Urothelium cell line (cell line): ENCODE measurements around the gene CTBP2.

Experiments used
- DNase-seq: peaks from one replicate; pipeline ENCODE4 v3.0.0; 2011; ENCODE audit warnings: low spot score, mixed read lengths
- FAIRE-seq: peaks from 2 replicates; lab custom pipeline; 2011; peaks lifted over from hg19 to GRCh38; lab: Jason Lieb, UNC

CTBP2 gene

DNA sequence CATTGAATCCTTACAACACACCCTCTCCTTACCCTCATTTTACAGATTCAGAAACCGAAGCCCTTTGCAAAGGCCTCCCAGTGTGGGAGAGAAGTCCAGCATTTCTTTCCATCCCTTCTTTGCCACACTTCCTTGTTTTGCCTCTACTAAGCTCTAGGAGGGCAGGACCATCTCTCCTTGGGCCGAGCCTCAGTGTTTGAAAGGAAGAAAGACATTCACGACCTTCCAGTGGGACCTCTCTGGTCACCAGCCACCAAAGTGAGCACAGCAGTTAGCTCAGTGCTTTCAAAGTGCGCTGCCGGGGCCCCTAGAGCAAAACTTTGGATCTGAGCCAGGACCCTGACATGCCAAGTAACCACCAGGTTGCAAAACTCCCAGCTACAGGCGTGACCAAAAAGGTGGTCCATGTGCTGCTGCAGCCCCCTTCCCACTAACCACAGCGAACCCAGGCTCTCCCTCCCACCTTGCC is 12.4 kb downstream of the CTBP2 start:
- DNase-seq, result no peak
- no peak for FAIRE-seq

DNA sequence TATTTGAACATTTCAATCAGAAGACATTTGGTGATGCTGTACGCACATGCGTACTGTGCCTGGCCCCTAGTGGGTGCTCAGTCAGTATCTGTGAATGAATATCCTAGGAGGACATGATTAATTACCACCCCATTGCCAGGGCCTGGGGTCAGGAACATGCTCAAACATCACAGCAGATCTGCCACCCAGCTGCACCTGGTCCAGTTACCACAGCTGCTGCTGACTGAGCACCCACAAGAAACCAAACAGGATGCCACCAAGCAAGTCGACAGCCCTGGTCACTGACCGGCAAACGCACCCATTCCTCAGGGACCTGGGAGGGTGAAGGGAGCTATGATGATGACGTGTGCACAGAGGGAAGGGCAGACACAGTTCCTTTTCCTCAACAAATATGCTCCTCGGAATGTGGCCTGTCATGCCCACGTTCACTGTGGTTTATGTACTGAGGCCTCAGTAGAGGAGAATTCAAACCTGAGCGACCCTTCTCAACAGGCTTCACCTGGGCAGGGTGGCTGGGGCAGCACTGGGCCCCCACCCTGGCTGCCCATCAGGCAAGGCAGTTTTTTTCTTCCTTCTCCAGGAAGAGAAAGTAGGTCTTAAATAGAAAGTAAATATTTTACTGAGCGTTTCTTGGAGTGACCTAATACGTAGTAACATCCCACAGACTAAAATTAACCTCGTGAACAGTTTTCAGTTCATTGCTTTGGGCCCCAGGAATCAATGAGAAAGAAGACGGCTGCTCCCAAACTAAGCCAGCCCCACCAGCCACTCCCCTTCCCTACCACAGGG is 13.4 kb downstream of the CTBP2 start:
- FAIRE-seq, result peak; percentile 40
- no peak for DNase-seq

- FAIRE-seq, result no peak
- no peak for DNase-seq
Measured at GRCh38 chr10:125145636-125146035, 14.7 kb downstream of the CTBP2 start.

DNA sequence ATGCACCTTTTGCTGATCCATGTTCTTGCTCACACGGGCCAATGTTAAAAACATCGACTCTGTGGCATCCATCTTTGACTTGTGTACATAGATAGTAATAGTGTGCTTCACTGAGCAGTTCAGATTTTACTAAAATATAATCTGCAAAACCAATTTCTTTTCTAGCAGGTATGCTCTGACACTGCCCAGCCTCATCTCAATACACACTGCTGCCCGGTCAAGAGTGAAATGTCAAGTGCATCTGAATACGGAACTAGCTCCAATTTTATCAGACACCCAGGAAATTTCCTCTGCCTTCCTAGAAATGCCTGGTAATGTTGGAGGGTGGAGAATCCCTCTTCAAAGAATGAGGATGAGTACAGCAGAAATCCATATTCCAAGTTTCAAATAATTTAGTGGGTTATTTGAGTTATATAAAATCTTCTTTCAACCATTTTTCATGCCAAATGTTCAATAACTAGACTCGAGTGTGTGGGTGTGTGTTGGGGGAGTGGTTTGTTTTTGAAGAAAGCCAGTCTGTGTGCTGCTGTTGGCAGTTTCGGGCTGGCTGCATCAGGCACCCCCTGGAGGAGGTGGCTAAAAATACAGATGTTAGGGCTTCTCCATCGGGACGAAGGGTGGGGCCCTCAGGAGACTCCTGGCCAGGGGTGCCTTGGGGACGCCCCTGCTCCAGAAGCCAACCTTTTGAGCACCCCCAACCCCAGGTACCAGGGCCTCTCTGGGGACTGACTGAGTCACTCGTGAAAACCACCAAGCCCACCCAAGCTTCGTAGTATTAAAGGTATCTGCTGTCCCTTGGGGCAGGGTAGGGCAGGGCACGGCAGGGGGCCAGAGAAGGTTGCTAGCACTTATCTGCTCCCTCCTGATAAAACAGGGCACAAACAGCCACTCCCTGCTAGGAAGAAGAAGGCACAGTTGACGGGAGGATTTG is 15.4 kb downstream of the CTBP2 start:
- FAIRE-seq (no peak), DNase-seq (peak; percentile 38)

GRCh38 chr10:125144206-125144605 is 16.2 kb downstream of the CTBP2 start:
- no peak for FAIRE-seq
- DNase-seq, result no peak

DNA sequence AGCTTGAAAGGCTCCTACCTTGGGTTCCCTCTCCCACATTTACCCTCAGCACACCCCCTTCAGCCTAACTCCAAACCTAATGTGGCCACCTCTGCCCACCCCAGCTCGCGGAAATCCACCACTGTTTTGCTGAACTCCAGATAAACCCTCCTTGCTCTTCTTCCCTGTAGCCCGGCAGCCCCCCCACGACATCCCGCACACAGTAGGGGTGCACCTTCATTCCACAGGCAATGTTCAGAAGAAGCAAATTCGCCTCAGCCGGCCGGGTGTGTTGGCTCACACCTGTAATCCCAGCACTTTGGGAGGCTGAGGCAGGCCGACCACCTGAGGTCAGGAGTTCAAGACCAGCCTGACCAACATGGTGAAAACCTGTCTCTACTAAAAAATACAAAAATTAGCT is 17.4 kb downstream of the CTBP2 start:
- FAIRE-seq (no peak), DNase-seq (no peak)

DNA sequence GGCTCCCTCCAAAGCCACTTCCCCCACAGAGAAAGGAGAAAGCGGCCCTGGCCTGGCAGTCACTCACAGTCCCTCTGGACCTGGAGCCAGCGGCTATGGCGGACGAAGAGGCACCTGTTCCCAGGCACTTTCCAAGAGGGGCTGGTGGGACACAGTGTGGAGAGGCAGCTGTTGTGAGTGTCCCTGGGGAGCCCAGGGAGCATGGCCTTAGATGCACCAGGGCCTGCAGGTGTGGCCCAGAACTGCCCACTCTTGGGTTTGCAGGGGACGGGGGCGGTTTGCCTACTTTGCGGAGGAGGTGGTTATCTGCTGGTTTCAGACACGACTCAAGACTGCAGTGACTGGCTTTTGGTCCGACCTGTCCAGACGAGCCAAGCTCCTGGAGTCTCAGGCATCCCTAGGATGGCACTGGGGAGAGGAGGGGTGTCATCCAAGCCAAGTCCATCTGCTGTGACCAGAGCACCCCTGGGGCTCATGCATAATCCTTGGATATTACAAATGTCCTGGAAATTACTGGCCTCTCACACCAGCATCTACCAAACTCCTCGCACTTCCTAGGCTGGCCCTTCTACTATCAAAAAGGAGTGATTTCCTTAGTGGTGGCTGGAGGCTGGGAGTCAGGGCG is 18.4 kb downstream of the CTBP2 start:
- FAIRE-seq (no peak), DNase-seq (no peak)

GRCh38 chr10:125141150-125141859 is 19.1 kb downstream of the CTBP2 start:
- DNase-seq (no peak), FAIRE-seq (peak; percentile 37)

GRCh38 chr10:125140151-125140550 is 20.2 kb downstream of the CTBP2 start:
- FAIRE-seq (no peak), DNase-seq (no peak)

DNA sequence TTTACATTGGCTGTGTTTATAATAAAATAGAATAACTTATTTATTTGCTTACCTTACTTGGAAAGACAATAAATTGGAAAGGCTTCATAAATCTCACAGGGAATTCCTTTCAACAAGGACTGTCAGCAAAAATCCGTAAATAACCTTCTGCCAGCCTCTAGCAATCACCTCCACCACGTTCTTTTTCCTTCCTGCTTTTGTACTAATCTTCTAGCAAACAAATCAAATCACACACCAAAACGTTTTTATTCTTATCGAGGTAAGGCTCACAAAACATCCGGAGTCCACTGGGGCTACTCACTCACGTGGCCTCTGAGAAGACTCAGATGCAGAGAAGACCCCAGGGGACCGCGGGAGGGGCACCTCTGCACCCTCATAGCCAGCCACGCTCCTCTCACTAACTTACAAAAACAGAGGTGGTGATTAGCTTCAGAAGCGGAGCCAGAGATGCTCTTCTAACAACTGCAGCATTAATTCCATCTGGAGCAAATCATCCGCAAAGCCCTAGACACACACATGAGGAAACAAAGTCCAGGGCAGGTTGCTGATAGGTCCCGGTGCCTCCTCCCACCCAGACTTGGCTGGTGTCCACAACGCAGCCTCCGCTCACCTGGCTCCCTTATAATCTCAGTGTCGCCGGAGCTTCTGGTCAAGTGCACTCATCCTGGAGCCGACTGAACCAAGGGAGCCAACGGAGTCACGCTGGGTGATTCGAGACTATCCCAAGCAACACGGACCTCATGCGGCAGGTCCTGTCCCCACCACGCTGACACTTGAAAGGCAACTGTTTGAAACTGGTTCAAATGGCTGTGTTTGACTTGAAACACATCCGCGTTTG is 22.5 kb downstream of the CTBP2 start:
- FAIRE-seq (no peak), DNase-seq (no peak)

DNA sequence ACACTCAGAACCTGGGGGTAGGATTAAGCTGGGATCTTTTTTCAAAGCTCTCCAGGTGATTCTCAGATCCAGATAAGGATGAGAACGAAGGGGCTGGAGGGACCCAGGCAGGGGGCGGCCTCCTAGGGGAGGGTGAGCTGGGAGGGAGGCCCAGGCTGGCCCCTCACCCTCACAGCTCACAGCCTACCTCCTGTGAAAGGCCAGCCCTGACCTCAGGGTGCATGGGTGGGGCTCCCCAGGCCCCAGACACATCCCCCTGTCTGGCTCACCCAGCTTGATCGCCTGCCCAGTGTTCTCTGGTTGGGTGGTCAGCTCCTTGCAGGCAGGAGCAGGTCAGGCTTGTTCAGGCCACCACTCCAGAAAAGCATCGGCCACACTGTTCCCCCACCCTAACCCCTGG is 24.3 kb downstream of the CTBP2 start:
- DNase-seq (no peak), FAIRE-seq (no peak)

DNA sequence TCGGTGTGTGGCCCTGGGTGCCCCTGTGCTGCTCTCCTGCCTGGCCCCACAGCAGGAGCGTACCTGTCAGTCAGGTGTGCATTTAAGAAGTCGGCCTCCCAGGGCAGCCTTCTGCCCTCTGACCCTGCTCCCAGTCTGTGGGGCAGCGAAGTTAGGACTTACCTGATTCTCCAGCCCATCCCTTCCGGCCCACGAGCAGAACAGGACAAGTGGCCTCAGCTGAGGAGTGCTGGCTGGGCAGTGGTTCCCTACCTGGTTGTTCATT is 24.7 kb downstream of the CTBP2 start:
- no peak for DNase-seq
- peak; percentile 65 for FAIRE-seq

- FAIRE-seq, result no peak
- no peak for DNase-seq
Measured at GRCh38 chr10:125134916-125135770, 25.2 kb downstream of the CTBP2 start.

DNA sequence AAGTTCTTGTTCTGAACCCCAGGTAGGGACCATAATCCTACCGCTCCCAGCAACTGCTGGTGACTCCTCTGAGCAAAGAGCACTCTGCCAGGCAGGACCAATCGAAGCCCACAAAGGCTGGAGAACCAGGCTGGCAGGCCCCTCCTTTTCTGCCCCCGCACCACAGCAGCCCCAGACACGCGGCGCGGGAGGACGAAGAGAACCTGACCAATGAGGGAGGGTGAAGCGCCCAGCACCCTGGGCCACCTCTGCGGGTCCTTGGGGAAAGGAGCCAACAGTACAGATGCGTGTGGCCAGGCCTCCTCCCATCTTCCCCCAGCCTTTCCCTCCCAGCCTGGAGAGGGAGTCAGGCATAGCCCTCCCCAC is 25.9 kb downstream of the CTBP2 start:
- DNase-seq, result no peak
- no peak for FAIRE-seq

- no peak for FAIRE-seq
- DNase-seq, result no peak
Measured at GRCh38 chr10:125133696-125134482, 26.5 kb downstream of the CTBP2 start.

- no peak for DNase-seq
- FAIRE-seq, result no peak
Measured at GRCh38 chr10:125132344-125132743, 28.0 kb downstream of the CTBP2 start.

GRCh38 chr10:125130916-125131315 is 29.4 kb downstream of the CTBP2 start:
- DNase-seq (no peak), FAIRE-seq (no peak)

DNA sequence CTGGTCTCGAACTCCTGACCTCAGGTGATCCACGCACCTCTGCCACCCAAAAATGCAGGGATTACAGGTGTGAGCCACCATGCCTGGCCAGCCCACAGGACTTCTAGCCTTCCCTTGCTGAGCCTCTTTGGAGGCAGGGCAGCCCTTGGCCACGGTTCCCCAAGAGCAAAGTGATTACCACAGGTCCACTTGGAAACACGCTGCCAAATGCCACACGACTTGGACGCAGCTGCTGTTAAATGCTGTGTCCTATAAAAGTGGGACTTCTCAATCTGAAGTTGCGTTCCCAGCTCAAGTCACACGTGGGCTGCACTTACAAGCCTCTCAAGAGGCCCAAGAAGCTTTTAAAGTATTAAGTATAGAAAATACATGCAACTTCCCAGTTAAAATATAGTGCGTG is 30.1 kb downstream of the CTBP2 start:
- DNase-seq, result no peak
- no peak for FAIRE-seq

DNA sequence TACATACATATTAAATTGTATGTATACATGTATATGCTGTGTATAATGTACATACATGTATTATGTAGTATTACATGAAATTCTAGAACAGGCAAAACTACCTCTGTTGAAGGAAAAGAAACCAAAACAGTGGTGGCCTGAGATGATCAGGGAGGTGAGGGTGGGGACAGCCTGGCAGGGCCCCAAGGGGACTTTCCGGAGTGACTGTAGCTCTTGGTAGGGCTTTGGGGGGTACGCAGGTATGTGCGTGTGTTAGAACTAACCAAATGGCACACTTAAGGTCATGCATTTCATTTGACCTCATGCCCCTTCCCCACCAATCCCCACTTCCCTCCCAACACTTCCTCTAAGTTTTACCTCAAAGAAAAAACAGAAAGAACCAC is 31.3 kb downstream of the CTBP2 start:
- FAIRE-seq, result no peak
- no peak for DNase-seq
